ENCODE data around the gene CBFB.

Gene CBFB

DNA sequence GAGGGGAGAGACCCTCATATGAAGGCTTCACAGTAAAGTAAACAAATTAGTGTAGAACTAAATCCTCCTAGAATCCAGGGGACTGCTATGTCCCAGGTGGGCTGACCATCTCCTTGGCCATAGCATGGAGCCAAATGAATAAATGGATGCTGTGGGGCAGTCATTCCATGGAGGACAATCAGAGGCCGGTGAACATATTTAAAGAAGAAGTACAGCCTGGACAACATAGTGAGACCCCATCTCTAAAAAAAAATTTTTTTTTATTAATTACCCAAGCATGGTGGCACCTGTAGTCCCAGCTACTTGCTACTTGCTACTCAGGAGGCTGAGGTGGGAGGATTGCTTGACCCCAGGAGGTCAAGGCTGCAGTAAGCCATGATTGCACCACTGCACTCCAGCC is 5.3 kb upstream of the CBFB start:
- DNase-seq (ENCODE audit: low spot score) = no peak
- TF ChIP-seq CTCF (IDR thresholded peaks at IDR 0.05; ENCODE audit: borderline replicate concordance, control extremely low read depth, extremely low read depth, insufficient read depth, missing control alignments) = no peak
- in situ Hi-C loops (cut with MboI; ENCODE audit: low sequenced_read_pairs, unreplicated experiment) = no loop called here

DNA sequence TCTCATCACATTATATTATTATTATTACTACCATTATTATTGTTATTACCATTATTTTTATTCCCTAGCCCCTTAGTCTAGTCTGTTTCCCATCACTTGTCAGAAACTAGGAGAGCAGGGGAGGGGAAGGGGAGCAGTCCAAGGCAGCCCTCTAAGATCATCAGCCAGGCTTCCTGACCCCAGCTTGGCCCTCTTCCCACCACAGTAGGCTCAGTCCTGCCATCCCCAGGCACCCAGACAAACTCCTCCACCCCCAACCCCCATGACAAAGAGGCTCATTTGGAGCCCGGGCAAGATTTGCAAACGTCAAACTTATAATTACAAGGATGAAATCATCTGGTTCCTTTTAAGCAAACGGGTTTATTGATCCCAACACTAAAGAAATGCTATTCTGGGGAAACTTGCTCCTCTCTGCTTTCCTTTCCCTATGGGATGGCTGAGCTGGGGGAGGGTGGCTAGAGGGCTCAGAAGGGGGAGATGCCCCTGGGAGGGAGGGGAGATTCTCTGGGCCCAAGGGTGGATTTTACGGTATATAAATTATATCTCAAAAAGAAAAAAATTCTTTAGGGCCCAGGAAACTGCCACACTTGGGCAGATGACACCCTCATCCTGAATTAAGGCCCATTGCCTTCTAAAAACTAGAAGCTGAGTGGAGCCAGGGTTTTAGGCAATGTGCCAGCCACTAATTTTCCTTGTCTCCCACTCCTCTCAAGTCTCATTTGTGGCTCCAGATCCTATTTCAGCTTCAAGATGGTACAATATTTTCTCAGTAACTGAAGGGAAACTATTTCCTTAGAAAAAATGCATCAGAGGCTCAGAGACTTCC is 4.4 kb upstream of the CBFB start:
- DNase-seq (ENCODE audit: low spot score) = no peak
- TF ChIP-seq CTCF (IDR thresholded peaks at IDR 0.05; ENCODE audit: borderline replicate concordance, control extremely low read depth, extremely low read depth, insufficient read depth, missing control alignments) = no peak
- in situ Hi-C loops (cut with MboI; ENCODE audit: low sequenced_read_pairs, unreplicated experiment) = no loop called here

DNA sequence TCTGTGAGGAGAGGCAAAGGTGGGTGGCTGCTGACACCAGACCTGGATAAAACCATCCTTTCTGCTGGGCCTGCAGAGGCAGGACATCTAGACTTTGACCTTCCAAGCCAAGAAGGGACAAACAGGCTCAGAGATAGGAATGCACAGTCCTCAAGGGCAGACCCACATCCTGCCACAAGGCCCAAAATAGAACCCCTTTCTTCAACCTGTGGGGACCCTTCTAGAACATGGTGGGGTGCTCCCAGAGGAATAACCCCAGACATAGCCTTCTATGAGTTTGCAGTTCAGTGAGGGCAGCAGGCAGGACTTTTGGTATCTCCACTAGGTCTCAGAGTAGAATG is 3.8 kb upstream of the CBFB start:
- no peak for TF ChIP-seq CTCF (IDR thresholded peaks at IDR 0.05; ENCODE audit: borderline replicate concordance, control extremely low read depth, extremely low read depth, insufficient read depth, missing control alignments)
- peak; percentile 16 for DNase-seq (ENCODE audit: low spot score)
- in situ Hi-C loops (cut with MboI; ENCODE audit: low sequenced_read_pairs, unreplicated experiment) = no loop called here

- no peak for DNase-seq (ENCODE audit: low spot score)
- in situ Hi-C loops (cut with MboI; ENCODE audit: low sequenced_read_pairs, unreplicated experiment) = no loop called here
- TF ChIP-seq CTCF (IDR thresholded peaks at IDR 0.05; ENCODE audit: borderline replicate concordance, control extremely low read depth, extremely low read depth, insufficient read depth, missing control alignments) = no peak
Observed at GRCh38 chr16:67026570-67026969, 2.4 kb upstream of the CBFB start.

GRCh38 chr16:67027046-67027445 is 1.9 kb upstream of the CBFB start:
- in situ Hi-C loops (cut with MboI; ENCODE audit: low sequenced_read_pairs, unreplicated experiment) = no loop called here
- DNase-seq (ENCODE audit: low spot score) = no peak
- TF ChIP-seq CTCF (IDR thresholded peaks at IDR 0.05; ENCODE audit: borderline replicate concordance, control extremely low read depth, extremely low read depth, insufficient read depth, missing control alignments) = no peak

GRCh38 chr16:67028167-67028695 is 718 bp upstream of the CBFB start:
- in situ Hi-C loops (cut with MboI; ENCODE audit: low sequenced_read_pairs, unreplicated experiment) = no loop called here
- DNase-seq (ENCODE audit: low spot score) = no peak

More at GRCh38 chr16:67028167-67028695, 718 bp upstream of the CBFB start:
- no peak for TF ChIP-seq CTCF (IDR thresholded peaks at IDR 0.05; ENCODE audit: borderline replicate concordance, control extremely low read depth, extremely low read depth, insufficient read depth, missing control alignments)
